AG09309 (cell line): ENCODE measurements around the gene ARL14.

ENCODE experiments used
- DNase-seq: peaks from one replicate; pipeline ENCODE4 v3.0.0-alpha.2; 2010; ENCODE audit warnings: low read depth
- H3K4me3 ChIP-seq: 2 replicates; pipeline ENCODE4 v1.5.1; 2011; ENCODE audit warnings: mild to moderate bottlenecking, low read depth, low read length, moderate library complexity; ENCODE audit not compliant: control insufficient read depth
- CTCF ChIP-seq: IDR thresholded peaks from 2 replicates; pipeline ENCODE4 v1.5.1; 2011; ENCODE audit warnings: mild to moderate bottlenecking, low read depth, low read length, inconsistent platforms; ENCODE audit not compliant: insufficient read depth, control insufficient read depth; ENCODE audit errors: missing control alignments

The ARL14 gene

GRCh38 chr3:160695003-160695402 is 18.0 kb downstream of the ARL14 start:
- H3K4me3 ChIP-seq, result no peak overlapping the region
- TF ChIP-seq CTCF, result no peak
- no peak for DNase-seq

GRCh38 chr3:160695915-160696327 is 19.0 kb downstream of the ARL14 start:
- no peak for TF ChIP-seq CTCF
- H3K4me3 ChIP-seq, result no peak overlapping the region
- DNase-seq, result peak; percentile 52

- DNase-seq, result peak; percentile 77
- no peak overlapping the region for H3K4me3 ChIP-seq
- TF ChIP-seq CTCF, result no peak
These were observed 20.8 kb downstream of the ARL14 start for GRCh38 chr3:160697637-160698380.

GRCh38 chr3:160698599-160699195 is 21.7 kb downstream of the ARL14 start:
- DNase-seq, result no peak
- no peak overlapping the region for H3K4me3 ChIP-seq
- no peak for TF ChIP-seq CTCF

- TF ChIP-seq CTCF, result no peak
- H3K4me3 ChIP-seq, result no peak overlapping the region
- DNase-seq, result no peak
These were observed 24.5 kb downstream of the ARL14 start for GRCh38 chr3:160701490-160701889.

GRCh38 chr3:160702290-160702689 is 25.3 kb downstream of the ARL14 start:
- TF ChIP-seq CTCF, result no peak
- H3K4me3 ChIP-seq, result no peak overlapping the region
- no peak for DNase-seq

GRCh38 chr3:160703974-160704373 is 27.0 kb downstream of the ARL14 start:
- DNase-seq, result no peak
- H3K4me3 ChIP-seq, result no peak overlapping the region
- TF ChIP-seq CTCF, result no peak
